BE2C (cell line): ENCODE results near the gene MACC1.
"Not testable (repeated sequence)": the region's sequence is repeated elsewhere in the genome, so short reads cannot be mapped to it uniquely, and the experiment has no call there.

ENCODE experiments used
- DNase-seq: peaks from one replicate; pipeline ENCODE4 v3.0.0-alpha.2; 2020
- H3K27me3 ChIP-seq: fragments of 250-450 bp; sonication (Bioruptor Pico); 2 replicates; pipeline ENCODE4 v1.5.1; 2020; ENCODE audit warnings: mild to moderate bottlenecking
- H3K36me3 ChIP-seq: fragments of 250-450 bp; sonication (Bioruptor Pico); 2 replicates; pipeline ENCODE4 v1.5.1; 2020; ENCODE audit warnings: mild to moderate bottlenecking
- H3K4me1 ChIP-seq: fragments of 250-450 bp; sonication (Bioruptor Pico); 2 replicates; pipeline ENCODE4 v1.5.1; 2020
- H3K4me3 ChIP-seq: 2 replicates; pipeline ENCODE4 v1.5.1; 2011; ENCODE audit warnings: low read depth, low read length
- H3K9me3 ChIP-seq: fragments of 250-450 bp; sonication (Bioruptor Pico); 2 replicates; pipeline ENCODE4 v1.5.1; 2020
- CTCF ChIP-seq: IDR thresholded peaks from 2 replicates; pipeline ENCODE4 v1.5.1; 2012; ENCODE audit warnings: mild to moderate bottlenecking, low read depth, low read length

MACC1 gene

GRCh38 chr7:20122073-20122472 is 95.1 kb downstream of the MACC1 start:
- H3K27me3 ChIP-seq: no peaks in the 10 kb centered on the region
- no peak overlapping the region for H3K4me3 ChIP-seq
- no peak for TF ChIP-seq CTCF
- no peaks in the 10 kb centered on the region for H3K36me3 ChIP-seq
- DNase-seq: no peak
- H3K9me3 ChIP-seq: no peaks in the 10 kb centered on the region
- peaks cover 2% of the 10 kb centered on the region; the same call in 1 of the 2 replicates for H3K4me1 ChIP-seq

GRCh38 chr7:20121404-20121803 is 95.8 kb downstream of the MACC1 start:
- Histone ChIP-seq H3K27me3 (no peaks in the 10 kb centered on the region), H3K9me3 (no peaks in the 10 kb centered on the region), H3K4me1 (peaks cover 2% of the 10 kb centered on the region; the same call in 1 of the 2 replicates), H3K36me3 (no peaks in the 10 kb centered on the region), H3K4me3 (no peak overlapping the region)
- TF ChIP-seq CTCF: no peak
- DNase-seq: no peak

- DNase-seq, H3K4me1 ChIP-seq, H3K4me3 ChIP-seq, H3K36me3 ChIP-seq, H3K9me3 ChIP-seq, H3K27me3 ChIP-seq: not testable (repeated sequence)
These were observed 96.5 kb downstream of the MACC1 start for GRCh38 chr7:20120611-20121168.

GRCh38 chr7:20116869-20117268 is 100.3 kb downstream of the MACC1 start:
- H3K4me1 ChIP-seq: peaks cover 2% of the 10 kb centered on the region; the same call in 1 of the 2 replicates
- no peak for DNase-seq
- no peak for TF ChIP-seq CTCF
- H3K36me3 ChIP-seq: no peaks in the 10 kb centered on the region
- H3K27me3 ChIP-seq: no peaks in the 10 kb centered on the region
- no peak overlapping the region for H3K4me3 ChIP-seq
- H3K9me3 ChIP-seq: no peaks in the 10 kb centered on the region

- Histone ChIP-seq H3K36me3 (no peaks in the 10 kb centered on the region), H3K9me3 (no peaks in the 10 kb centered on the region), H3K4me3 (no peak overlapping the region), H3K4me1 (0 out of 2 replicates have a peak, but pooled peaks cover 2% of the 10 kb centered on the region), H3K27me3 (no peaks in the 10 kb centered on the region)
- no peak for TF ChIP-seq CTCF
- DNase-seq: no peak
These were observed 102.7 kb downstream of the MACC1 start for GRCh38 chr7:20114468-20114867.

- Histone ChIP-seq H3K27me3 (no peaks in the 10 kb centered on the region), H3K4me1 (0 out of 2 replicates have a peak, but pooled peaks cover 2% of the 10 kb centered on the region), H3K9me3 (no peaks in the 10 kb centered on the region), H3K4me3 (no peak overlapping the region), H3K36me3 (no peaks in the 10 kb centered on the region)
- DNase-seq: no peak
- no peak for TF ChIP-seq CTCF
These were observed 103.7 kb downstream of the MACC1 start for GRCh38 chr7:20113427-20114027.
